HG03159 (cell line): ENCODE results near the gene SLC22A23.
"Not testable (repeated sequence)": the region's sequence is repeated elsewhere in the genome, so short reads cannot be mapped to it uniquely, and the experiment has no call there.

Source experiments
- ATAC-seq: cut with Tn5 transposase; IDR thresholded peaks from one replicate; pipeline ENCODE4 v1.9.1; 2021; ENCODE audit warnings: mild to moderate bottlenecking, moderate library complexity; ENCODE audit not compliant: unreplicated experiment

SLC22A23 gene

DNA sequence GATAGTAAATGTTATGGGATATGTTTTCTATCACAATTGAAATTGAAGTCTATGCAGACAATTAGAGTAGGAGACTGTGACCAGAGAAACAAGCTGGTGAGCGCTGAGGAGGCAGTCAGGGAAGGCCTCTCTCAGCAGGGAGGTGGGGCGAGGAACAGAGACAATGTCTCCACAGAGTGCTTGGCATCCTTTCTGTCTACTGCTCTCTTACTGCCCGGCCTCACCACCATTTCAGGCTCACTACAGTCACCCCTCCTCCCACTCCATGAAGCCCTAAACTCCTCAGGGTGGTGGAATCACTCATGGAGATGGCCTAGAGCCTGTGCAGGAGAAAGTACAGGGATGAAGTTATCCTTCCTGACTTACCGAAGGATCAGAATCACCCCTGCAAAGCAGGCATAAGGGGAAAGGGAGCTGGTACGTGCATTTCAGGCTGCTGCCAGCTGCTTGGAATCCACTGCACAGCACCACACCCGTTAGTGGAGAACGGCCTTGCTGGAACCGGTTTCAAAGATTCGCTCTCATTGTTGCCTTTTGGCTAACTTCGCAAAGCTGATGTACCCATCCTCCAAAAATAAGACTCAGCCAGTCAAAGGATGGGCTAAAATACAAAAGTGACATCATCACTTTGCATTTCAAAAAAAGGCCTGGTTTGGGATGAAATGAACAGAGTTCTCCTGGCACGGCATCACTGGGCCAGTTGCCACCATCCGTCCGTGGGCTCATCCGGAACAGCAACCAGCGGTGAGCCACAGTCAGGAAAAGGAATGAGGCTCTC is 67.3 kb downstream of the SLC22A23 start:
- no peak for ATAC-seq

DNA sequence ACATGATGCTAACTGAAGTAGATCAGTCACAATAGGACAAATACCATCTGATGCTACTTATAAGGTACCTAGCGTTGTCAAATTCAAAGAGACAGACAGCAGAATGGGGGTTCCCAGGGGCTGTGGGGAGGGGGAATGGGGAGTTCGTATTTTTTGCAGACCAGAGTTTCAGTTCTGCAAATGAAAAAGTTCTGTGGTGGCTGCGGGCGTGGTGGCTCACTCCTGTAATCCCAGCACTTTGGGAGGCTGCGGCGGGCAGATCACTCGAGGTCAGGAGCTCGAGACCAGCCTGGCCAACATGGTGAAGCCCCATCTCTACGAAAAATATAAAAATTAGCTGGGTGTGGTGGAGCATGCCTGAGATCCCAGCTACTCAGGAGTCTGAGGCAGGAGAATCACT is 68.1 kb downstream of the SLC22A23 start:
- ATAC-seq = peak; percentile 48

DNA sequence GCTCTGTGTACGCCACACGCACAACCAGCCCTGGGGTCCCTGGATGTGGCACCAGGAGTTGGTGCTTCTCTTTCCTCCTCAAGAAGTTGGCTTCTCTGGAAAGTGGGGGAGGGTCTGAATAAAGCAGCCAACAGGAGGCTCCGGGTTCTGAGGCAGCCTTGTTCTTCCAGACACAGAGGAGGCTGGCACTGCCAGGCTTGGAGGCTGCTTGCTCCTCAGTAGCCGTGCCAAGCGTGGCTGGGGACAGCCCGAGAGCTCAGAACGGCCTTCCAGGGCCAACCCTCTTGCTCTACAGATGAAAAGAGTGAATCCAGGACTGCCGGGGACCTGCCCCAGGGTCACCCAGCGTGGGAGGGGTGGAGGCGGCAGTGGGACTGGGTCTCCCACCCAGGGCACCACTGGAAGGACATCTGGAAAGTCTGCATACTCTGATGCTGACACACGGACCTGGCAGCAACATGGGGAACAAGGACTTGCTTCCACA is 70.4 kb downstream of the SLC22A23 start:
- no peak for ATAC-seq

DNA sequence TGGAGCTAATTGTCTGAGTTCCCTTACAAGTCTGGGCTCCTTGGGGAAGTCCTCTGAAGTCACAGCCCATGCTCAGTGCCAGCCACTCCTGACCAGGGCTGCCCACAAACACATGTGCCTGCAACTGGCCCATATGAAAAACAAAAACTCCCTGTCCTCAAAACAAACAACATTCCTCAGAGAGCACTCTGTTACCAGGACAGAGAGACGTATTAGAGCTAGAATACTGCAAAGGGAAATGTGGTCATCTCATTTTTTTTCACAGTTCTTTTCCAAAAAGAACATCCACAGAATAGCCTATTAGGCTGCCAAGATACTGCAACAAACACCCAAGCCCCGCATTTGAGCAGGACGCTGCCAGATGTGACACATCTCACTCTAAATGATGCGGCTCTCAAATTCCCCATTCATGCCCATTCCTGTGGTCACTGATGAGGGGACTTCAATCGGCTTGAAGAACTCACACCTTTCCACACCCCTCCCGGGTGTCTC is 71.1 kb downstream of the SLC22A23 start:
- no peak for ATAC-seq

DNA sequence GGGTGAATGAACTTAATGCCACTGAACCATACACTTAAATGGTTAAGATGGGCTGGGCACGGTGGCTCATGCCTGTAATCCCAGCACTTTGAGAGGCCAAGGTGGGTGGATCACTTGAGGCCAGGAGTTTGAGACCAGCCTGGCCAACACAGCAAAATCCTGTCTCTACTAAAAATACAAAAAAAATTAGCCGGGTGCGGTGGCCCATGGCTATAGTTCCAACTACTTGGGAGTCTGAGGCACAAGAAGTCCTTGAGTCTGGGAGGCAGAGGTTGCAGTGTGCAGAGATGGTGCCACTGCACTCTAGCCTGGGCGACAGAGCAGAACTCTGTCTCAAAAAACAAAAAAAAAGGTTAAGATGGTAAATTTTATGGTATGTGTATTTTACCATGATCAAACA is 71.7 kb downstream of the SLC22A23 start:
- ATAC-seq = not testable (repeated sequence)

DNA sequence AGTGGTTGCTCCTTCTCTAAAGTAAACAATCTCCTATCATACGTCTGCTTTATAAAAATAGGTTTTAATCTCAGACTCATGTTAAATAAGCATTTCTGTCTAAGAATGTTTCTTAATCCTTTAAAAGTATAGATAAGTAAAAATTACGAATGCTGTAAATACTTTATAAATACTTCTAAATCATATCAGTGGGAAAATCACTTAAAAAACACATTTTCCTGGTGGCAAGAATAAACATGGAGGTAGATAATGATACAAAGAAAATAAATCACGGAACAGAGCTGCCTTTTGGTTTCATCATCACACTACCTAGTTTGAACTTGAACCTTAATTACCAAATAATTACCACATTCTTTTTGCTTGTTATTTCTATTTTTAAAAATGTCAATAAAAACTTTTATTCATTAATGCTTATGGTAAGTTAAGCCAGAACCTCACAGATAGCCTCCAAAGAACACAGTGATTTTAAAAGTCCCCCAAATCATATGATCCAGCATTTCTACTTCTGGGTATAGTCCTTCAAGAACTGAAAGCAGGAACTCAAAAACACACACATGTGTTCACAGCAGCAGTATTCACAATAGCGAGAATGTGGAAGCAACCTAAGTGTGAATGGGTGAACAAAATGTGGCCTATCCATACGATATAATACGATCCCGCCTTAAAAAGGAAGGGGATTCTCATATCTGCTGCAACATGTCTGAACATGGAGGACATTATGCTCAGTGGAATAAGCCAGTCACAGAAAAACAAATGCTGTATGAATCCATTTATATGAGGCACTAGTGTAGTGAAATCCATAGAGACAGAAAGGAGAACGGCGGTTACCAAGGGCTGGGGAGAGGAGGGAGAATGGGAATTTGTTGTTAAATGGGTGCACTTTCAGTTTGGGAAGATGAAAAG is 72.4 kb downstream of the SLC22A23 start:
- ATAC-seq = no peak

DNA sequence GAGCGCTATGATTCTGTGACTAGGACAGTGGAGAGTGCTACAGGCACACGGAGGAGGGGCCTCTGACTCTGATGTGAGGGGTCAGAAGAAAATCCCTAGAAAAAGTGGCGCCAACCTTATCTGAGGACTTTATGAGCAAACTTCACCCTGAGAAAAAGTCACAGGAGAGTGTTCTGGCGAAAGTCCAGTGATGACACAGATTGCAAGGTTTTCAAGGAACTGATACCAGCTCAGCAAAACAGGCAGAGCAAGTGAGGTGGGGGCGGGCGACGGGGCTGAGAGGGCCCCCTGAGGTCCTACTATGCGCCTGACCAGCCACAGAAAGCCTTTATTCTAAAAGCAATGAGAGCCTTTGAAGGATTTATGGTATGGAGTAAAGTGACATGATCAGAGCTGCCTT is 73.3 kb downstream of the SLC22A23 start:
- no peak for ATAC-seq

DNA sequence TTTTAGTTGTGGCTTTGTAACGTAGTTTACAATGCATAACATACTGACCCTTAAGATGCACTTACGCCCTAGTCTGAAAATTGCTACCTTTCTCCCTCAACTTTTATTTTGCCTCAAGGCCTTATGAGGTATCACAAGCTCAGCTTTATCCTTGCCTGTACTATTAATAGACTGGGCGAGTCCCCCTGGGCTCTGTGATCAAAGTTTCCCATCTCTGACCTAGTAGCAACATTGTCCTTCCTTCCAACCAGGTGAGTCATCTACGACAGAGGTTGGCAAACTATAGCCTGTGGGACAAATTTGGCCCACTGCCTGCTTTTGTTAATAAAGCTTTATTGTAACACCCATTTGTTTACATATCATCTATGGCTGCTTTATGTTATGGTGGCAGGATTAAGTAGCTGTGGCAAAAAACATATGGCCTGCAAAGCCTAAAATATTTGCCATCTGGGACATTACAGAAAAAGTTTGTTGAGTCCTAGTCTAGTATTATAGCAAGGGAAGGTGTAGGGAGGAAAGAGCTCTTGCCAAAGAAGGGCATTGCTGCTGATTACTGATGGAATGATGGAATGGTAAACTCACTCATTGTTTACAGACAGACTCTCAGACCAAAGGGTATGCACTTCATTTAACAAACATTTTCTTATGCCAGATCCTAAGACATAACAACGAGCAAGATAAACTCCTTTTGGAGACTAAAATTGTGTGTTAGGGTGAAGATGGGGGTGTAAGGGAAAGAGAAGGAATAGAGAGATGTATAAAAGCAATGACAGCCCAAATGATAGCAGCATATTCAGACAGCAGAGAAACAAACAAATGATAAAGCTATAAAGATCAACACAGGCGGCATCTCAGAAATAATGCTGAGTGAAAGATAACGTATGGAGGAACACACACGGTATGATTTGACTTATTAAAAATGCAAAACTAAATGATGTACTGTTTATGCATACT is 74.2 kb downstream of the SLC22A23 start:
- no peak for ATAC-seq

DNA sequence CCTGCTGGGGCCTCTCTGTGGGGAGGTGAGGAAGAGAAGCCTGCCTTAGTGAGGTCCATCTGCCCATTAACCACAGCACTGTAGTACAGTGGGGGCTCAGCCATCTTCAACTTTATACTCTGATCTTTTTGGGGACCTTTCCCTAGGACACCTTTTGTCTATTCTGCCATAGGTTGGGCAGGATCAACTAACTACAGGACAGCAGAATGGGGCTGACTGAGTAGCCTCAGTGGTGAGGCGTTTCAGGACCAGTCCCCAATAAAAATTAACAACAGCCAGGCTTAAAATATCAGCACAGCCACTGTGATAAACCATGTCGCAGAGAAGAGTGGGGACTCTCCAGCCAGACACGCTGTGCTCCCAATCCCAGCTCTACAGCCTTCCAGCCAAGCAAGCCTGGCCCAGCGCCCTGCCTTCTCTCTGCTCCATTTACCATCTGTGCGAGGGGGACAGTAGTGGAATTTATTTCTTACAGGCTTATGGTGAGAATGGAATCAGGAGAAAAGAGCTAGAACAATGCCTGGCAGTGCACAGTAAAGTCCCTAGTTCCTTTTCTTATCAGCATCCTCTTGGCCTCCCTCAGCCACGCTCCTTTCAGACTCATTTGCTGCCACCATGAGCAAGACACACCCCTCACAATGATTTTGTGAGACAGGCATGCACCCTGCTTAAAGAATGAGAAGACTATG is 75.5 kb downstream of the SLC22A23 start:
- no peak for ATAC-seq

DNA sequence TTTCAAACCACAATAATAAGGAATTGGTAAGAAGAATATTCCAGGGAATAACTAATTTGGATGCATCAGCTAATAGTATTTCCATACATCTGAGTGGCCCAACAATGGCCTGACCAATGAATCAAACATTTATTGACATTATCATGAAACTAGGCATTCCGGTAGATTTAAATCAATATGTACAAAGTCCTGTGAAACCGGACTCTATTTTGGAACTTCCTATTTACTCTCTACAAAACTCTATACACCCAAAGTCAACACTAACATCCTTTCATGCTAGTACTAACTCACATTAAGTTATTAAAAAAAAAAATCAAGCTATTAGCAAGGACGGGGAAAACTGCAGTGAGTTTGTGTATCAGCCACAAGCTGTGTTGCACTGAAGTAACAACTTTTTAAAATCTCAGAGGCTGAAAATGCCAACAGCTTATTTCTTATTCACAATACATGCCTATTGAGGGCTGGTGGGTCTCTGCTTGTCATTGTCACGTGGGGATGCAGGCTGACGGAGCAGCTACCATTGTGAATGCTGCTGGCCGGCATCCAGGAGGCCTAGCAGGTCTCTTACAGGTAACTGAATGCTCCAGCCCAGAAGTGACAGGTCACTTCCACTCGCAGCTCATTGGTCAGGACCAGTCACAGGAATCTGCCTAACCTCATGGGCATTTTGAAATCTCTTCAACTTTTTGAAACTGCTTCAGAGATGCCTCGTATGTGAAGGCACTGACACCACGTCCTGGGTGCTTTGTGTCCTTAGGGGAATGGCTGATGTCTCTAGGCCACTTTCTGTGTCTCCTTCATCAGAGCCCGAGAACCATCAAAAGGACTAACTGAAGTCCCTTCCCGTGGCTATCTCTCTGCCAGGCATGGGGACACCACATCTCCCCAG is 76.3 kb downstream of the SLC22A23 start:
- no peak for ATAC-seq

DNA sequence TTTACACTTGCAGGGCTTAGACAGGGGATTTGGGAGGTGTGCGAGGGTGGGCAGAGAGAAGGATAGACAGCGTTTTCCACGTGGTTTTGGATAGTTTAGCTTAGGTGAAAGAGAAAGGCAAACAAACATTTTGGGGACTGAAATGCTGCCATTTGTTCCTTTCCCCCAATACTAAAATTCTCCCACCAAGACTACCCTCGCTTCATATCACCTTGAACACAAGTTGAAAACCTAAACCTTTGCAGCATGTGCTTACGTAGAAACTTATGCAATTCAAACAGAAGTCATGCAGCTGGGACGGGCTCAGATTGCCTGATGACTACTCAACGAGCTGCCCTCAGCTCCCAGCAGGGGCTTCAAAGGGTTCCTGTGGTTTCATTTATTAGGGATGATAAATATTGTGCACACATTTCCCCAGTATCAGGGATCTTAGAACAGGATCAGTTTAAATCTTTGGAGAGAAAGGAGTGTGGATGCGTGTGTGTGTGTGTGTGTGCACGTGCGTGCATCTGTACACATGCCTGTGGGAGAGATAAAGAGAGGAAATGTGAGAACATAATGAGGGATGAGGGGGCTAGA is 77.3 kb downstream of the SLC22A23 start:
- no peak for ATAC-seq

DNA sequence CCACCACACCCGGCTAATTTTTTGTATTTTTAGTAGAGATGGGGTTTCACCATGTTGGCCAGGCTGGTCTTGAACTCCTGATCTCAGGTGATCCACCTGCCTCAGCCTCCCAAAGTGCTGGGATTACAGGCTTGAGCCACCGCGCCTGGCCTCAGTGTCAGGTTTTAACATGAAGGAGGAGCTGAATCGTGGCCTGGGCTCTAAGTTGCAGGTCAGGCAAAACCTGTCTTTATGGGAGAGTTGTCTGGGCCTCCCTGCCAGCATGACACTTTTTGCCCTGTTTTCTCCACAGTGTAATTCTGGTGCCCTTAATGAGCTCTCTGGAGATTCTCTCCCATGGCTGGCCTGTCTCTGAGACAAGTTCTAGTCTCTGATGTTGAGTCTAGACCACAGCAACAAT is 78.0 kb downstream of the SLC22A23 start:
- ATAC-seq = not testable (repeated sequence)

DNA sequence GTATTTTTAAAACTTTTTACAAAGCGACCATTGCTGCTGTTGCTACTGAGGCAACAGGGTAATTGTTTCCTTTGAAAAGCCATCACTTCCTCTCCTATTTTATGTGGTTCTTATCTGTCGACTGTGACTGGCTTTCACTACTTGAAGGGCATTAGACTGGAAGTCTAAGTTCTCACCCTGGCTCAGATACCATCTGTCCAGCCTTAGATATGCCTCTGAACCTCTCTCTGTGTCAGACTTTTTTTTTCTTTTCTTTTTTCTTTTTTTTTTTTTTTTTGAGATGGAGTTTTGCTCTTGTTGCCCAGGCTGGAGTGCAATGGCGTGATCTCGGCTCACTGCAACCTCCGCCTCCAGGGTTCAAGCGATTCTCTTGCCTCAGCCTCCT is 78.5 kb downstream of the SLC22A23 start:
- not testable (repeated sequence) for ATAC-seq

DNA sequence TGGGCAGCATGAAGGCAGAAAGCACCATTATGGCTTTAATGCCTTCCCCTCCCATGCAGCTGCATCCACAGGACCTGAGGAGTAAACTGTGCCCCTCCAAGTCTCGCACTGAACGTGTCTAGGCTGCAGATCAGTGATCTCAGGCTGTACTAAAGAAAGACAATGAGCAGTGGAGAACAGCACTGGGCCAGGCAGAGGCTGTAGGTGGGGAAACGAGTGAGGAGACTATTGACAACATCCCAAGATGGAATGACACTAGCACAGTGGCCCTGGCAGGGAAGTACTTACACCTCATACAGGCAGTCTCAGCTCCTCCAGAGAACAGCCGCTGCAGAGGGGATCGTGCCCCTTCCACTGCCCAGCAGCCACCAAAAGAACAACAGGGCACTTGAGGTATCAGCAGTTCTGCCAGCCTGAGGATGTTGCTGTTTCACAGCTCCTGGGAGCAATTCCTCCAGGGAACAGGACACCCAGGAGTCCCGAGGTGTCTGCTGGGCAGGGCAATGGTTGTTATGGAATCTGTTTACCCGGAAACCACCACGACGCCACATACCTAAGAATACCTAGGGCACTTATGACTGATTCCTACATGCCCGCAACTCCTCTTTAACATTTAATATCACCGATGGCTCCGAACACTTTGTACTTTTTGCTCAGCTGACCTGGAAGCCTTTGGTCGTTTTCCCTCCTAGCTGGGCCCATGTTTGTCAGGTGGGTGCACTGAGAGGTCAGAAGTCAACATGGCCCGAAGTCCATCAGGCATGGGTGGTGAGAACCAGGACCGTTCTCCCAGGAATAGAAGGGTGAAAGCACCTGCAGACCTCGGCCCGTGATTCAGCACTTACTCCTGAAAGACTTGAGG is 79.1 kb downstream of the SLC22A23 start:
- ATAC-seq = no peak

DNA sequence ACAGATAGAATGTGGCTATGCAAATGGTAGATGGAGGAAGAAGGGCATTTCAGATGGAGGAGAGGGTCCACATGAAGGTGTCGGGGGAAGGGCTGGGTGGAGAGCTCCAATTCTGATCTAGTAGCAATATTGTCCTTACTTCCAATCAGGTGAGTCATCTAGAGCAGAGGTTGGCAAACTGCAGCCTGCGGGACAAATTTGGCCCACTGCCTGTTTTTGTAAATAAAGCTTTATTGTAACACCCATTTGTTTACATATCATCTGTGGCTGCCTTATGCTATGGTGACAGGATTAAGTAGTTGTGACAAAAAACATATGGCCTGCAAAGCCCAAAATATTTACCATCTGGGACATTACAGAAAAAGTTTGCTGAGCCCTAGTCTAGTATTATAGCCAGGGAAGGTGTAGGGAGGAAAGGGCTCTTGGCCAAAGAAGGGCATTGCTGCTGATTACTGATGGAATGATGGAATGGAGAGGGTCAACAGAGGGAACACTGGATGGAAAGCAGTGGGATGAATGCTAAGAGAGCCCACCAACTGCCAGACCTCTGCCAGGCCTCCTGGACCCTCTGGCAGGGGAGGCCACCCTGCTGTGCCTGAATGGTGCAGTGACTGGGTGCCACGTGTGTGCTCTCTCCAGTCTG is 79.8 kb downstream of the SLC22A23 start:
- no peak for ATAC-seq

DNA sequence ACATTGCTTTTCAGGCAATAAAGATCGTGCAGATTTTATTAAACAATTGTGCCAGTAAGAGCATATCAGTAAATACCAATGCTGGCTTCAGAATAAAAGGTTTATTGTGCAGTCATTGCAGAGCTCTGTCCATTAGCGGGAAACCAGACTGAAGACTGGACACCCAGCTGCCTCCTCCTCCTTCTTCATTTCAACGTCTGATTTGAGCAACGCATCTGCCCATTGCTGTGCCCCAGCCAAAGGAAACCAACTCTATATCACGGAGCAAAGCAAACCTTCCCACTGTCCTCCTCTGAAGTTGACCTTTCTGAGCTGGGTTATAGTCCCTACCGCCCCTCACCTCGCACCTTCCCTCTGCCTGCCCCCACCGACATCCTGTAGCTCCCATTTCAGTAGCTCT is 80.8 kb downstream of the SLC22A23 start:
- ATAC-seq = no peak

DNA sequence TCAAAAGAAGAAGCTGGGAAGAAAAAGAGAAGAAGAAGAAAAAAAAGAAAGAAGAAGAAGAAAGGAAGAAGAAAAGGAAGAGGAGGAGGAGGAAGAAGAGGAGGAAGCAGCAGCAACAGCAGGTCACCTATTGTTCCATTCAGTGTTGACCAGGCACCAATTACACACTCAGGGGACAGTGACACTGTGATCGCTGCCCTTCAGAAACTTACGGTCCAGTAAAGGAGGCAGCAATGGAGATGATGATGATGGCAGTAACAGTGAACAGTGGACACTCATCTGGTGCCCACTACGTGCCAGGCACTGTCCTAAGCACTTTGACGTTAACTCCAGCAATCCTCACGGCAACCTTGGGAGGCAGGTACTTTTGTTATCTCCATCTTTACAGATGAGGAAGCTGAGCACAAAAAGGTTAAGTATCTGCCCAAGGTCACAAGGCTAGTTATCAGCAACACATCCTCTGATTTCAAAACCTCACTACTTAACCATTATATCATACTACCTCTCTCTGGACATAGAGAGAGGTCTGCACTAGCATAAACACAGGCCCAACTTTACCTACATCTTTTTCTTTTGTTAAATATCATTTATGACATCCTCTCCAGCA is 83.2 kb downstream of the SLC22A23 start:
- no peak for ATAC-seq
